IPS-18c (cell line): ENCODE data around the gene PDS5B.

Experiments
- H3K4me3 ChIP-seq: 2 replicates; pipeline ENCODE4 v1.7.0; 2013; ENCODE audit warnings: low read depth, mild to moderate bottlenecking, low read length, moderate library complexity; ENCODE audit not compliant: insufficient read depth
- H3K9me3 ChIP-seq: one replicate; pipeline ENCODE4 v1.6.1; 2013; ENCODE audit warnings: mild to moderate bottlenecking, low read length, moderate library complexity; ENCODE audit not compliant: control insufficient read depth, insufficient read depth

The PDS5B gene

GRCh38 chr13:32632343-32632909, 46.2 kb downstream of the PDS5B start:
- H3K4me3 ChIP-seq, result no peak overlapping the region
- H3K9me3 ChIP-seq, result no peaks in the 10 kb centered on the region

GRCh38 chr13:32636711-32637110, 50.5 kb downstream of the PDS5B start:
- H3K4me3 ChIP-seq, result no peak overlapping the region
- H3K9me3 ChIP-seq, result no peaks in the 10 kb centered on the region

- Histone ChIP-seq H3K4me3 (no peak overlapping the region), H3K9me3 (no peaks in the 10 kb centered on the region)
Measured at GRCh38 chr13:32638739-32639138, 52.5 kb downstream of the PDS5B start.

GRCh38 chr13:32639502-32640105, 53.4 kb downstream of the PDS5B start:
- no peaks in the 10 kb centered on the region for H3K9me3 ChIP-seq
- no peak overlapping the region for H3K4me3 ChIP-seq

- Histone ChIP-seq H3K4me3 (no peak overlapping the region), H3K9me3 (no peaks in the 10 kb centered on the region)
Measured at GRCh38 chr13:32642316-32642715, 56.1 kb downstream of the PDS5B start.

- Histone ChIP-seq H3K9me3 (no peaks in the 10 kb centered on the region), H3K4me3 (no peak overlapping the region)
Measured at GRCh38 chr13:32642858-32643257, 56.6 kb downstream of the PDS5B start.

- no peaks in the 10 kb centered on the region for H3K9me3 ChIP-seq
- H3K4me3 ChIP-seq, result no peak overlapping the region
Measured at GRCh38 chr13:32645854-32646253, 59.6 kb downstream of the PDS5B start.

GRCh38 chr13:32647926-32648325, 61.7 kb downstream of the PDS5B start:
- Histone ChIP-seq H3K4me3 (no peak overlapping the region), H3K9me3 (no peaks in the 10 kb centered on the region)

GRCh38 chr13:32650705-32651311, 64.6 kb downstream of the PDS5B start:
- Histone ChIP-seq H3K9me3 (no peaks in the 10 kb centered on the region), H3K4me3 (no peak overlapping the region)

- Histone ChIP-seq H3K4me3 (no peak overlapping the region), H3K9me3 (peaks cover 3% of the 10 kb centered on the region)
Measured at GRCh38 chr13:32657309-32657708, 71.1 kb downstream of the PDS5B start.

GRCh38 chr13:32659736-32660135, 73.5 kb downstream of the PDS5B start:
- Histone ChIP-seq H3K4me3 (no peak overlapping the region), H3K9me3 (peaks cover 3% of the 10 kb centered on the region)

GRCh38 chr13:32660227-32660626, 74.0 kb downstream of the PDS5B start:
- no peak overlapping the region for H3K4me3 ChIP-seq
- H3K9me3 ChIP-seq, result peaks cover 3% of the 10 kb centered on the region

GRCh38 chr13:32661685-32662084, 75.4 kb downstream of the PDS5B start:
- Histone ChIP-seq H3K4me3 (no peak overlapping the region), H3K9me3 (no peaks in the 10 kb centered on the region)

GRCh38 chr13:32663660-32664059, 77.4 kb downstream of the PDS5B start:
- Histone ChIP-seq H3K4me3 (no peak overlapping the region), H3K9me3 (no peaks in the 10 kb centered on the region)

- Histone ChIP-seq H3K9me3 (no peaks in the 10 kb centered on the region), H3K4me3 (no peak overlapping the region)
Measured at GRCh38 chr13:32666990-32667571, 80.8 kb downstream of the PDS5B start.

- H3K9me3 ChIP-seq, result no peaks in the 10 kb centered on the region
- no peak overlapping the region for H3K4me3 ChIP-seq
Measured at GRCh38 chr13:32669030-32669646, 82.9 kb downstream of the PDS5B start.

GRCh38 chr13:32674503-32674902, 88.3 kb downstream of the PDS5B start:
- Histone ChIP-seq H3K4me3 (no peak overlapping the region), H3K9me3 (no peaks in the 10 kb centered on the region)

GRCh38 chr13:32676242-32676641, 90.0 kb downstream of the PDS5B start:
- Histone ChIP-seq H3K9me3 (no peaks in the 10 kb centered on the region), H3K4me3 (no peak overlapping the region)
